Transverse colon (tissue), 4 donors: ENCODE measurements around the gene AATK. TPM values are rescaled to one million over a fixed set of nuclear protein-coding genes. Genes with fewer than 3 reads are reported as not detected.
A peak's percentile ranks its signal among the peaks of the same experiment; 100 is the strongest.

Experiments used
- DNase-seq: peaks from one replicate; pipeline ENCODE4 v3.0.0-alpha.2; 2019
- H3K27ac ChIP-seq, 4 donors: fragments of 200-600 bp; sonication (generic); 2 replicates each; pipeline ENCODE4 v1.5.1; 2016 to 2018; ENCODE audit warnings: inconsistent platforms in 4 of 4
- H3K27me3 ChIP-seq: fragments of 200-600 bp; sonication (generic); 2 replicates; pipeline ENCODE4 v1.5.1; 2017; ENCODE audit warnings: inconsistent platforms
- H3K36me3 ChIP-seq, 4 donors: fragments of 200-600 bp; sonication (generic); 2 replicates each; pipeline ENCODE4 v1.5.1; 2017 to 2019; ENCODE audit warnings: inconsistent platforms in 4 of 4
- H3K4me1 ChIP-seq, 4 donors: fragments of 200-600 bp; sonication (generic); 2 replicates each; pipeline ENCODE4 v1.5.1; 2017 to 2020; ENCODE audit warnings: inconsistent platforms in 4 of 4
- H3K4me3 ChIP-seq, 4 donors: fragments of 200-600 bp; sonication (generic); 1 replicate in 1 of 4; 2 replicates in 3 of 4; pipeline versions ENCODE4 v1.5.1 to v1.6.1; 2017 to 2019; ENCODE audit warnings: inconsistent platforms in 4 of 4
- H3K9me3 ChIP-seq, 2 donors: fragments of 200-600 bp; sonication (generic); 2 replicates each; pipeline ENCODE4 v1.5.1; 2017 to 2019; ENCODE audit warnings: inconsistent platforms in 2 of 2
- CTCF ChIP-seq, 5 experiments: fragments of 200-600 bp in 3 of 5; fragments of 450-650 bp in 2 of 5; sonication (generic) in 3 of 5; IDR thresholded peaks; 1 replicate in 2 of 5; 2 replicates in 3 of 5; pipeline ENCODE4 v1.5.1; 2016 to 2017; ENCODE audit warnings: antibody characterized with exemption in 5 of 5, inconsistent platforms in 3 of 5, mild to moderate bottlenecking in 2 of 5, moderate library complexity in 1 of 5
- EP300 ChIP-seq: sonication (generic); formaldehyde crosslinking; IDR thresholded peaks from one replicate; pipeline ENCODE4 v1.6.1; 2017; ENCODE audit warnings: antibody characterized with exemption, low read depth
- POLR2A ChIP-seq: fragments of 450-650 bp; IDR thresholded peaks from one replicate; pipeline ENCODE4 v1.6.1; 2016; ENCODE audit warnings: antibody characterized with exemption, mild to moderate bottlenecking, moderate library complexity
- POLR2AphosphoS5 ChIP-seq, 3 donors: sonication (generic); formaldehyde crosslinking; IDR thresholded peaks; one replicate each; pipeline ENCODE4 v1.6.1; 2016; ENCODE audit warnings: antibody characterized with exemption in 3 of 3
- WGBS, 2 donors: methylation state at CpG; one replicate each; pipeline ENCODE4 v1.1.5; 2018; ENCODE audit warnings: low coverage in 1 of 2; 5-methylcytosine and 5-hydroxymethylcytosine counted together
- in situ Hi-C, 4 donors: fragments of 200-750 bp; cut with MboI; loops; one replicate each; pipeline versions ENCODE4 v1.15.0 to v1.15.1; 2017; ENCODE audit warnings: low sequenced_read_pairs in 3 of 4, low pct_ligation_motif_present in 1 of 4, low pct_unique_long_range_greater_than_20kb in 1 of 4
- intact Hi-C: fragments of 100-400 bp; cut with DNase I; formaldehyde crosslinking; loops from one replicate; pipeline ENCODE4 v1.15.1; 2023; ENCODE audit warnings: low total_unique reads
- total RNA-seq, 4 donors: library from RNA; depleted of rRNA; stranded (reverse); fragments of >200 nt; gene quantifications; one replicate each; pipeline ENCODE4 v1.1.0, GENCODE V29; 2016

AATK gene
- total RNA-seq, 4 donors from 2014 or later = 1.7 to 21.3 (median 8.6) TPM

DNA sequence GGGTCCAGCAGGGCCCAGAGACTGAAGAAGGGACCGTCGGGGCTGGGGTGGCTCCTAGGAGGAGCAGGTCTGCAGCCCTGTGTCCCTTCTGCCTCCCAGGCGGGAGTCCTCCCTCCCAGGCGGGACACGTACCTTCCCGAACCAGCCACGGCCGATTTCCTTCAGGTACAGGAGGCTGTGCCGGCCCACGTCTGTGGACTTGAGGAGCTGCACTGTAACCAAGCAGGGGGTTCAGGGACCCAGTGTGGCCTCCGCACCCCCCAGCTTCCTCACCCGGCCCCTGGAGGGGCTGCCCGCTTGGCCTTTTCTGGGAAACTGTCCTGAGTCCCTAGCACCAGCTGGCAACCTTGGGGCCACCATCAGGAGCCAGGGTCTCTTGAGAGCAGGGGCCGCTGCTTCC, 37.7 kb downstream of the AATK start:
- in situ Hi-C loops = no loop called here

GRCh38 chr17:81127526-81128177, 38.4 kb downstream of the AATK start:
- WGBS, 2 donors = 68% methylated on average over 25 of the region's 25 CpGs; no CpG with 5 or more reads in 1 of the 2 donors
- in situ Hi-C loops = no loop called here

More for the DNA sequence above, 37.7 kb downstream of the AATK start:
- no peak for DNase-seq
- Histone ChIP-seq H3K27ac (peak overlapping the region in 2 of 4 donors; percentile 4 to 25), H3K4me1 (peaks cover 0 to 13% (median 5%) of the 10 kb centered on the region in 4 donors), H3K27me3 (no peaks in the 10 kb centered on the region), H3K9me3 (no peaks in the 10 kb centered on the region), H3K36me3 (no peaks in the 10 kb centered on the region), H3K4me3 (no peak overlapping the region)
- TF ChIP-seq CTCF (IDR thresholded peaks at IDR 0.05) (no peak), POLR2A (no peak)
- intact Hi-C loops = no loop called here
- WGBS, 2 donors = 87% methylated on average over 14 of the region's 14 CpGs; no CpG with 5 or more reads in 1 of the 2 donors

GRCh38 chr17:81127133-81127455, 38.9 kb downstream of the AATK start:
- Histone ChIP-seq H3K36me3 (no peaks in the 10 kb centered on the region), H3K4me1 (peaks cover 0 to 8% (median 4%) of the 10 kb centered on the region in 4 donors), H3K27ac (no peak overlapping the region), H3K9me3 (no peaks in the 10 kb centered on the region), H3K4me3 (no peak overlapping the region), H3K27me3 (no peaks in the 10 kb centered on the region)
- intact Hi-C loops (no loop called here), in situ Hi-C loops (no loop called here)
- TF ChIP-seq CTCF (IDR thresholded peaks at IDR 0.05) (no peak), POLR2A (no peak), EP300 (no peak), POLR2AphosphoS5 (IDR thresholded peaks at IDR 0.05) (no peak)
- 53% methylated on average over 3 of the region's 5 CpGs; no CpG with 5 or more reads in 1 of the 2 donors for WGBS, 2 donors
- DNase-seq = no peak

More at GRCh38 chr17:81127526-81128177, 38.4 kb downstream of the AATK start:
- no peak overlapping the region for H3K4me3 ChIP-seq
- TF ChIP-seq POLR2AphosphoS5 (IDR thresholded peaks at IDR 0.05) (no peak), POLR2A (no peak), CTCF (IDR thresholded peaks at IDR 0.05) (no peak), EP300 (no peak)
- peak overlapping the region in 1 of 4 donors; percentile 25 for H3K27ac ChIP-seq
- H3K9me3 ChIP-seq = no peaks in the 10 kb centered on the region
- H3K4me1 ChIP-seq = peaks cover 0 to 13% (median 5%) of the 10 kb centered on the region in 4 donors
- H3K36me3 ChIP-seq = no peaks in the 10 kb centered on the region
- no peak for DNase-seq
- intact Hi-C loops = no loop called here
- no peaks in the 10 kb centered on the region for H3K27me3 ChIP-seq

DNA sequence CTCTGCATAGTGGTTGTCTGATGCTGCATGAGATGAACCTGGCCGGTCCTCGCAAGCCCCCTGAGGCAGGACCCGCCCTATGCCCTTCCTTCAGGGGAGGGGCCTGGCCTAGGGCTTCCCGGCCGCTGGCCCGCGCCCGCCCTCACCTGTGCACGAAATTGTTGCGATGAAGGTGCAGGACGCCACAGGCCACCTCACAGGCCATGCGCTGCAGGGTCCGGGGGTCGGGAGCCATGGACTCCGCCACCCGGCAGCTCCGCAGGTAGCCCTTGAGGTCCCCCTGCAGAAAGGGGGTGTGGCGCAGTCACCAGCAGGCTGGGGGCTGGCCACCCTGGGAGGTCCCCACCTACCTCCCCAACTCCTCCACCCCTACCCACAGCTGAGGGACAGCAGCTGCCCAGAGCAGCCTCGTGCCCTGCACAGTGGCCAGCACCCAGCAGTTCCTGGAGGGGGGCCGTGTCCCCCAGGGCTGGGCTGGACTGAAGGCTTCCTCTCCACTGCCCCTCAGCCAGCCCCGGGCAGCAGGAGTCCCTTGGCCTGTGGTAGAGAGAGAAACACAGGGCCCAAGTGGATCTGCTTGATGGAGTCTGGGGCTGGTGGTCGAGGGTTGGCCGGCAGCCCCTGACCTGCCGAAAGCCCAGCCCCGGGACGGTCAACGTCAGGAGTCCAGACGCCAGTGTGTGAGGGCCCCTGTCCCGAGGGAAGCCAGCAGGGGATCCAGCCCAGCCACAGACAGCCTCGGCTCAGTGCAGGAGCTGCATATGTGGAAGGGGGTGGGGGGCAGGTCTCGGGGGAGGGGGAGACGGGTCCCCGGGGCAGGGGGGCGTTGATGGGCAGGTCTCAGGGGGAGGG, 39.5 kb downstream of the AATK start:
- H3K27me3 ChIP-seq = no peaks in the 10 kb centered on the region
- no peak for DNase-seq
- in situ Hi-C loops = no loop called here
- TF ChIP-seq EP300 (no peak), POLR2AphosphoS5 (IDR thresholded peaks at IDR 0.05) (no peak), CTCF (IDR thresholded peaks at IDR 0.05) (no peak), POLR2A (no peak)
- H3K36me3 ChIP-seq = no peaks in the 10 kb centered on the region
- no peaks in the 10 kb centered on the region for H3K9me3 ChIP-seq
- H3K4me3 ChIP-seq = no peak overlapping the region
- H3K27ac ChIP-seq = no peak overlapping the region
- peaks cover 0 to 3% (median under 1%) of the 10 kb centered on the region in 4 donors for H3K4me1 ChIP-seq
- intact Hi-C loops = no loop called here
- WGBS, 2 donors = 72% methylated on average over 21 of the region's 34 CpGs; no CpG with 5 or more reads in 1 of the 2 donors
